ENCODE measurements around the gene GPC6. TPM values are rescaled to one million over a fixed set of nuclear protein-coding genes. Genes with fewer than 3 reads are reported as not detected.

Gene GPC6
- total and polyA plus RNA-seq, 2 donors (not counting 3 experiments of a cell fraction or from before 2014, with no cell fraction given), result 0.01 TPM; not detected in 1

- H3K79me2 ChIP-seq (ENCODE audit: control insufficient read depth, insufficient read depth, low read length), result no peaks in the 10 kb centered on the region
- no peaks in the 10 kb centered on the region for H3K36me3 ChIP-seq (ENCODE audit: control insufficient read depth in 2 of 2, extremely low read depth in 1 of 2, insufficient read depth in 2 of 2, low read length in 2 of 2)
- no peaks in the 10 kb centered on the region for H4K20me1 ChIP-seq (replicated peaks; ENCODE audit: control insufficient read depth, extremely low read depth, insufficient read depth, low read length)
- H3K4me3 ChIP-seq (replicated peaks in 1 of 3; ENCODE audit: insufficient read depth in 1 of 3, low read depth in 1 of 3, low read length in 3 of 3), result no peak overlapping the region
- no TSS peak for BruUV-seq (replicated peaks)
- no peak for DNase-seq (ENCODE audit: low read depth, low spot score)
- no peak overlapping the region for H2AFZ ChIP-seq (ENCODE audit: low read depth, low read length)
- peaks cover 2% of the 10 kb centered on the region for H3K9me3 ChIP-seq (replicated peaks; ENCODE audit: control insufficient read depth, insufficient read depth, low read length)
- no peaks in the 10 kb centered on the region for H3K27me3 ChIP-seq (ENCODE audit: control insufficient read depth in 2 of 2, insufficient read depth in 2 of 2, low read length in 2 of 2)
- H3K4me1 ChIP-seq (ENCODE audit: control insufficient read depth, extremely low read depth, insufficient read depth, low read length), result no peaks in the 10 kb centered on the region
- H3K9me1 ChIP-seq (replicated peaks; ENCODE audit: control insufficient read depth, extremely low read depth, insufficient read depth, low read length), result no peaks in the 10 kb centered on the region
- no peak overlapping the region for H3K27ac ChIP-seq (ENCODE audit: insufficient read depth, low read depth, low read length)
- no peak overlapping the region for H3K9ac ChIP-seq (replicated peaks; ENCODE audit: extremely low read depth, insufficient read depth, low read length)
- dilution Hi-C loops (cut with MboI; ENCODE audit: extremely low pct_ligation_motif_present, low sequenced_read_pairs), result no loop called here
- no peak overlapping the region for H3K4me2 ChIP-seq (ENCODE audit: insufficient read depth, low read length)
- TF ChIP-seq CTCF (IDR thresholded peaks at IDR 0.05; ENCODE audit: extremely low read depth in 1 of 2, insufficient read depth in 1 of 2, low read depth in 1 of 2, low read length in 2 of 2), result no peak
- TF ChIP-seq FOS (IDR thresholded peaks at IDR 0.05; ENCODE audit: borderline replicate concordance, insufficient read depth, low read length), result no peak
- TF ChIP-seq POLR2A (IDR thresholded peaks at IDR 0.05; ENCODE audit: low read depth, low read length), result no peak
- TF ChIP-seq MYC (IDR thresholded peaks at IDR 0.05; ENCODE audit: low read depth, low read length), result no peak
- no peak for TF ChIP-seq POLR2AphosphoS5 (IDR thresholded peaks at IDR 0.05; ENCODE audit: insufficient read depth, low read depth, low read length)
- TF ChIP-seq GATA2 (IDR thresholded peaks at IDR 0.05; ENCODE audit: insufficient read depth, insufficient read length, low read depth, low read length), result no peak
- TF ChIP-seq EZH2 (IDR thresholded peaks at IDR 0.05; ENCODE audit: borderline replicate concordance, low read depth, low read length, severe bottlenecking), result no peak
- intact Hi-C loops (cut with micrococcal nuclease), result loop anchor here (10.0 kb wide), 1 partner anchor 191 kb away; no protein-coding TSS in a partner anchor
- ChIA-PET CTCF (no interaction called here), POLR2A (no interaction called here)
- FAIRE-seq, result no peak
These were observed 947.4 kb downstream of the GPC6 start for GRCh38 chr13:94174009-94174408.

Measured in endothelial cell of umbilical vein (primary cell).